CMK (cell line): ENCODE measurements around the gene ENO4.

Source experiments
- DNase-seq: peaks from one replicate; pipeline ENCODE4 v3.0.0-alpha.2; 2010; ENCODE audit warnings: low read depth

The ENO4 gene

GRCh38 chr10:116829711-116830110, 19.6 kb upstream of the ENO4 start:
- DNase-seq = no peak

- no peak for DNase-seq
These were observed 18.2 kb upstream of the ENO4 start for GRCh38 chr10:116831086-116831485.

- no peak for DNase-seq
These were observed 17.5 kb upstream of the ENO4 start for GRCh38 chr10:116831790-116832189.

GRCh38 chr10:116833986-116834985, 15.0 kb upstream of the ENO4 start:
- no peak for DNase-seq

- DNase-seq = no peak
These were observed 13.6 kb upstream of the ENO4 start for GRCh38 chr10:116835658-116836057.

- DNase-seq = no peak
These were observed 13.2 kb upstream of the ENO4 start for GRCh38 chr10:116836083-116836482.

- no peak for DNase-seq
These were observed 12.3 kb upstream of the ENO4 start for GRCh38 chr10:116836902-116837523.

- no peak for DNase-seq
These were observed 11.1 kb upstream of the ENO4 start for GRCh38 chr10:116838143-116838725.

- no peak for DNase-seq
These were observed 8.8 kb upstream of the ENO4 start for GRCh38 chr10:116840389-116841075.

GRCh38 chr10:116845823-116846222, 3.5 kb upstream of the ENO4 start:
- DNase-seq = no peak

GRCh38 chr10:116848032-116848943, 1.0 kb upstream of the ENO4 start:
- no peak for DNase-seq

- no peak for DNase-seq
These were observed 403 bp upstream of the ENO4 start for GRCh38 chr10:116848944-116849247.

- DNase-seq = no peak
These were observed 836 bp downstream of the ENO4 start for GRCh38 chr10:116850058-116850611.

GRCh38 chr10:116852246-116852645, 2.9 kb downstream of the ENO4 start:
- DNase-seq = no peak

GRCh38 chr10:116853287-116853686, 4.0 kb downstream of the ENO4 start:
- DNase-seq = no peak

- no peak for DNase-seq
These were observed 4.4 kb downstream of the ENO4 start for GRCh38 chr10:116853701-116854100.

- DNase-seq = no peak
These were observed 7.9 kb downstream of the ENO4 start for GRCh38 chr10:116857156-116857555.

GRCh38 chr10:116861796-116862195, 12.5 kb downstream of the ENO4 start:
- DNase-seq = no peak

- no peak for DNase-seq
These were observed 15.1 kb downstream of the ENO4 start for GRCh38 chr10:116864436-116864835.

GRCh38 chr10:116866066-116866465, 16.8 kb downstream of the ENO4 start:
- no peak for DNase-seq

- no peak for DNase-seq
These were observed 17.8 kb downstream of the ENO4 start for GRCh38 chr10:116866987-116867595.
